ENCODE measurements around the gene RNH1. TPM values are rescaled to one million over a fixed set of nuclear protein-coding genes. Genes with fewer than 3 reads are reported as not detected.

Gene RNH1
- total RNA-seq, 2 experiments from 2014 or later = 127 to 134 TPM

DNA sequence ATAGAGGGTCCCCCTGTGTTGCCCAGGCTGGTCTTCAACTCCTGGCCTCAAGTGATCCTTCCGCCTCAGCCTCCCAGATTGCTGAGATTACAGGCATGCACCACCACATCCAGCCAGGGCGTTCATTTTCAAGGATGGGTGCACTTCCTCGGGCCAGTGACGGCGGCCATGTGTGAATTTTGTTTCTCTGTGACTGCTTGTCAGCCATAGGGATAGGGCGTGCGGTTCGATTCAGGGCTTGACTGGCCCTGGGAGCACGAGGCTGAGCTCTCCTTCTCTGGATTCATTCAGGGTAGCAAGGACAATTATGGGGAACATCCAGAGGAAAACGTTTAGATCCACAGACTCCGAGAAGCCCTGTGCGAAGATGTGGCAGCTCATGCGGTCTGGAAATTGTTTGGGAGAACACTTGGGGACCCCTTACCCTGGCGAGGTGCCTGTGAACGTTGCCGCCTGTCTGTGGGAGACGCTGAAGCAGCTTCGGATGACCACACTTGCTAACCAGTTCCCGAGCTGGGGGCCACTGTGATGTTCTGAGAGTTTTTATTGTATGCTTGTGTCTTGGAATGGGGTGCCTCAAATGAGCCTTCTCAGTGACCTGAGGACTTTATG is 54.0 kb downstream of the RNH1 start:
- H3K36me3 Mint-ChIP-seq = peaks cover 1% of the 10 kb centered on the region
- DNase-seq = no peak
- peaks cover 46% of the 10 kb centered on the region for H3K4me1 Mint-ChIP-seq (ENCODE audit: low read depth)
- H3K27ac Mint-ChIP-seq = no peak overlapping the region
- H3K9me3 Mint-ChIP-seq = no peaks in the 10 kb centered on the region
- no peak overlapping the region for H3K4me3 Mint-ChIP-seq
- ChIA-PET POLR2A (no interaction called here), CTCF (no interaction called here)
- intact Hi-C loops (cut with micrococcal nuclease) = no loop called here
- no peaks in the 10 kb centered on the region for H3K27me3 Mint-ChIP-seq

DNA sequence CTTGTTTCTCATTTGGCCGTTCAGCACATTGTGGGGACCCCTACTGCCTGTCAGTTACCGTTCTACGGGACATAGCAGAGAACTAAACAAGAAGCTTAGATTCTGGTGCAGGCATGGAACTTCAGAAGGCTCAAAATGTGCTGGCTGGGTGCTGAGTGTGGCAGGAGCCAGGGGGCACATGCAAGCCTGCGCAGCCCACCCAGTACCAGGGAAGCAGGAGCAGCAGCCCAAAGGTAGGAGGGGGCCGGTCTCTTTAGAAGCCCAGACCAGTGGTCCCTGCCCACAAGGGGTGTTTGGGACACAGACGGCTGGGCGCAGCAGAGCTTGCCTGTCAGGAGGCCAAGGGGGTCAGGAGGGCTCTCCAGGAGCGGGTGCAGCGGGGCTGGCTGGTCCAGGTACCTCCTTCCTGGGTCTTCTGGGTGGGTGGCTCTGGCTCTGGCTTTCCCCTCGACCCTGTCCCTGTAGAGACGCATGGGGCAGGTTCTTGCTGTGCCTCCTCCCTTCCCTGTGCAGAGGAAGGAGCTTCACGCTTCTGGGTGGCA is 54.8 kb downstream of the RNH1 start:
- Mint-ChIP-seq H3K4me3 (no peak overlapping the region), H3K4me1 (ENCODE audit: low read depth) (peaks cover 39% of the 10 kb centered on the region)
- CTCF ChIA-PET = no interaction called here

DNA sequence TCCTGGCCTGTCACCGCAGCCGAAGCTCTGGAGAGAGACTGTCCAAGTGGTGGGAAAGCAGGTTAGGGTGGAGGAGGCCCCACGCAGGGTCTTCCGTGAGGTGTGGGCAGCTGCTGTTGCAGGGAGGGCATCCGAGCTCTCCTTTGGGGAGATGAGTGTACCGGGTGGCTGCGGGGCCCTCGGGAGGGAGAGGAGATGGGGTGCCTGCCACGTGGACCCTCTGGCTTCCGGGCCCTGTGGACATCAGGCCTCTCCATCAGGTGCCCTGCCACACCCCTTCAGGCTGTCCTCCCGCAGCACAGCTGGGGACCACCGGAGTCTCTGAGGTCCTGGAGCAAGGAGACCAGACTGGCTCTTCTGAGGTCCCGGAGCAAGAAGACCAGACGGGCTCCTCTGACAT is 55.3 kb downstream of the RNH1 start:
- POLR2A ChIA-PET = no interaction called here
- Mint-ChIP-seq H3K4me3 (peak overlapping the region; percentile 87), H3K9me3 (no peaks in the 10 kb centered on the region), H3K27ac (no peak overlapping the region), H3K27me3 (no peaks in the 10 kb centered on the region), H3K36me3 (peaks cover 1% of the 10 kb centered on the region), H3K4me1 (ENCODE audit: low read depth) (peaks cover 33% of the 10 kb centered on the region)
- intact Hi-C loops (cut with micrococcal nuclease) = loop anchor here (2.0 kb wide), 1 partner anchor 245 kb away; the partner anchor contains the start of genes BET1L and RIC8A
- DNase-seq = no peak
- CTCF ChIA-PET = interaction anchor here (0.8 to 5.0 kb wide), 4 partner anchors 45 to 201 kb away, joined by 3 to 49 read pairs (median 6); no protein-coding TSS in a partner anchor

More for the DNA sequence above, 54.8 kb downstream of the RNH1 start:
- Mint-ChIP-seq H3K27ac (no peak overlapping the region), H3K36me3 (peaks cover 1% of the 10 kb centered on the region), H3K27me3 (no peaks in the 10 kb centered on the region), H3K9me3 (no peaks in the 10 kb centered on the region)
- POLR2A ChIA-PET = no interaction called here
- no peak for DNase-seq
- intact Hi-C loops (cut with micrococcal nuclease) = no loop called here

DNA sequence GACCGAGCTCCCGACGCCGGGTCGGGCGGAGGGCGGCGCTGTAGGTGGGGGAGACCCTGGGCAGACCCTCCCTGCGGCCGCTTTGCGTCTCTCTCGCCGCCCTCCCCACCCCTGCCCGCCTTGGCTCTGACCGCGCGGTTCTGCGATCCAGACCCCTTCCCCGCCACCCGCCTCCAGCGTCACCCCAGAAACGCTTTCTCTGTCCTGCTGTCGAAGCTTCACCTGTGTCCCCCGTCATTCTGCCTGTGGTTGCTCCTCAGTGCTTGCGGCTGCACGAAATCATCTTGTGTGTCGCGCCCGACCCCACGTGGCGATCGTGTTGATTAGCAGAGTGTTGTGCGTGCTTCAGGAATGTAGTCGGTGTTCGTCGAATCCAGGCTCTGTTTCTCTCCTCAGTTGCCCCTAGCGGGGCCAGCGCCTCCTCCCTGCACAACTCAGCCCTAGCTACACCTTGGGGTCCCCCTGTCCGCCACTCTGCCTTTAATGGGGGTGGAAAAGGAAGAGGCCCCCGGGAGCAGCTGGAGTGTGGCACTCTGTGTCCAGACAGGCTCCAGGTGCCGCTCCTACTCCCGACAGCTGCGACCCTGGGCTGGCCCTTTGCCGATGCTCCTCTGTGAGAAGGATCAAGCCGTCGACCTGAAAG is 56.1 kb downstream of the RNH1 start:
- Mint-ChIP-seq H3K4me1 (ENCODE audit: low read depth) (peaks cover 26% of the 10 kb centered on the region), H3K27ac (peak overlapping the region; percentile 81), H3K4me3 (peak overlapping the region; percentile 87), H3K27me3 (no peaks in the 10 kb centered on the region), H3K9me3 (no peaks in the 10 kb centered on the region), H3K36me3 (peaks cover 1% of the 10 kb centered on the region)
- POLR2A ChIA-PET = interaction anchor here (0.6 to 3.4 kb wide), 2 partner anchors 44 to 145 kb away, joined by 3 to 15 read pairs; no protein-coding TSS in a partner anchor
- peak; percentile 80 for DNase-seq
- intact Hi-C loops (cut with micrococcal nuclease) = loop anchor here (2.0 kb wide), 1 partner anchor 244 kb away; the partner anchor contains the start of genes BET1L and RIC8A
- CTCF ChIA-PET = interaction anchor here (0.6 to 5.0 kb wide), 10 partner anchors 34 to 483 kb away, joined by 3 to 49 read pairs (median 3); no protein-coding TSS in a partner anchor

DNA sequence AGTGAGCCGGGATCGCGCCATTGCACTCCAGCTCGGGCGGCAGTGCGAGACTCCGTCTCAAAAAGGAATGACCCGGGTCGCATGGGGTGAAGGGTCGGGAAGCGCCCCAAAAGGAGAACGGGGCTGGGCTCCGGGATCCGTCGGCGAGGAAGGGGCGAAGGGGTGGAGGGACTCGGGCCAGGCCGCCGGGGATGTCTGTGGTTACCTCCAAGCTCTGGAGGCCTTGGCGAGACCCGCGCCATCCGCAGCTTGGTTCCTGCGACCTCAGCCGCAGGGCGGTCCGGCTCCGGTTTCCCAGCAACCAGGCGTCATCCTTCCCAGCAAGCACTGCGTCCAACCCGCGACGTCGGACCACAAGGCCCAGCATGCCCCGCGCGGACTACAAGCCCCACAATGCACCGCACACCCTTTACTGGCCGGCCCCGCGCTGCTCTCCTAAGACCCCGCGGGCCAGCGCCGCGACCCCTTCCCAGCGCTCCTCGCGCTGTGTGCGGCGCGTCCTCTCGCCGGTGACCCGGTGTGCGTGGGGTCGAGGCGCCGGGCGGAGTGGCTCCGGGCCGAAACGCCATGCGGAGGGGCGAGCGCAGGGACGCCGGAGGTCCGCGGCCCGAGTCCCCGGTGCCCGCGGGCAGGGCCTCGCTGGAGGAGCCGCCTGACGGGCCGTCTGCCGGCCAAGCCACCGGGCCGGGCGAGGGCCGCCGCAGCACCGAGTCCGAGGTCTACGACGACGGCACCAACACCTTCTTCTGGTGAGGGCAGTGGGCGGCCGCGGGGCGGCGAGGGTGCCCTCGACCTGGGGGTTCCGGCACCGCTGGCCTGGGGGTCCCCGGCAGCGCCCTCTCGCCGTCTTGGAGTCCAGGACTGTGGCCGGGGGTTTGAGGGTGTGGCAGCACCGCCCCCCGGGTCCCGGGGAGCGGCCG is 56.9 kb downstream of the RNH1 start, which contains the start of gene PTDSS2:
Gene PTDSS2, plus strand, starts transcription at position 391 of the 920 bp plus-strand sequence. Its CDS starts 177 bp downstream, at position 568.
- CTCF ChIA-PET = interaction anchor here (0.6 to 5.0 kb wide), 14 partner anchors 33 to 199 kb away, joined by 3 to 49 read pairs (median 4); partner anchors contain the start of genes RNH1 and SIGIRR
- no peaks in the 10 kb centered on the region for H3K36me3 Mint-ChIP-seq

DNA sequence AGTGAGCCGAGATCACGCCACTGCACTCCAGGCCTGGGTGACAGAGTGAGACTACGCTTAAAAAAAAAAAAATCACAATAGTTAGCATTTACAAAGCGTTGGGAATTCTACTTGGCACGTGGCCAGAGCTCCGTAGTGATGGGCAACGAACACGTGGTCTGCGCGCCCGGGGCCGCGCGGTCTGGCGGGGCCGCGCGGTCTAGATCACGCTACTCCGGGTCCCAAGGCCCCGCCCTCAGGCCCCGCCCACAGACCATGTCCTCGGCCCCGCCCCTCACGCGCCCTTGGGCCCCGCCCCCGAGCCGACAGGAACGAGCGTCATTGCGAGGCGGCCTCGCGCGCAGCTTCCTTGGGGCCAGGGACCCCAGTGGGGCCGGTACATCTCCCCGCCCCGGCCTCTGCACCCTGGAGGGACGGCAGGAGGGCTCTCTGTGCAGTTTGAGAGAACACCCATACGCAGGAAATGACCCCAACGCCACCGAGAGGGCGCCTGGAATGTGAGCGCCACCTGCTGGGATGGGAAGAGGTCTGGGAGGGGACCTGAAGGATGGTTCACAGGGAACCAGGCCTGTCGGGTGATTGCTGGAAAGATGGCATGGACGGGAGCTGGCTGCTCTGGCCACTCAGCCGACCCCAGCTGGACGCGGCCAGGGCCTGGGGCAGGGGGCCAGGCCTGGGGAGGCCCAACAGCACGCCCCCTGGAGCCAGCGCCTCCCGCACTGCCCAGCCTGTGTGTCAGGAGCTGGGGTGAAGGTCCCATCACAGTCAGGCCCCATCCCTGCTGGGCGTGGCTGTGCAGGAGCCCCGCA is 58.9 kb downstream of the RNH1 start:
- POLR2A ChIA-PET = interaction anchor here (0.8 to 3.5 kb wide), 10 partner anchors 8 to 241 kb away, joined by 3 to 22 read pairs (median 5); partner anchors contain the start of genes BET1L, RIC8A, RNH1 and SIGIRR
- Mint-ChIP-seq H3K9me3 (no peaks in the 10 kb centered on the region), H3K27ac (peak overlapping the region; percentile 95), H3K27me3 (peaks cover 2% of the 10 kb centered on the region), H3K36me3 (no peaks in the 10 kb centered on the region), H3K4me1 (ENCODE audit: low read depth) (peaks cover 21% of the 10 kb centered on the region), H3K4me3 (peak overlapping the region; percentile 90)
- CTCF ChIA-PET = interaction anchor here (0.6 to 5.0 kb wide), 22 partner anchors 8 to 265 kb away, joined by 3 to 49 read pairs (median 4); partner anchors contain the start of gene RNH1
- intact Hi-C loops (cut with micrococcal nuclease) = loop anchor here (1.0 to 5.0 kb wide), 4 partner anchors 31 to 141 kb away; partner anchors contain the start of genes IFITM2 and RNH1
- peak; percentile 97 for DNase-seq

More for the DNA sequence above, 56.9 kb downstream of the RNH1 start, which contains the start of gene PTDSS2:
- H3K4me1 Mint-ChIP-seq (ENCODE audit: low read depth) = peaks cover 23% of the 10 kb centered on the region
- H3K9me3 Mint-ChIP-seq = no peaks in the 10 kb centered on the region
- no peaks in the 10 kb centered on the region for H3K27me3 Mint-ChIP-seq
- H3K4me3 Mint-ChIP-seq = peak within 1 kb of the TSS; percentile 90
- DNase-seq = peak; percentile 97
- POLR2A ChIA-PET = interaction anchor here (0.6 to 3.5 kb wide), 9 partner anchors 10 to 243 kb away, joined by 3 to 22 read pairs (median 4); partner anchors contain the start of genes BET1L, RIC8A and RNH1
- H3K27ac Mint-ChIP-seq = peak within 1 kb of the TSS; percentile 95
- intact Hi-C loops (cut with micrococcal nuclease) = loop anchor here (2.0 to 5.0 kb wide), 4 partner anchors 33 to 243 kb away; partner anchors contain the start of genes BET1L, IFITM2 and RIC8A

DNA sequence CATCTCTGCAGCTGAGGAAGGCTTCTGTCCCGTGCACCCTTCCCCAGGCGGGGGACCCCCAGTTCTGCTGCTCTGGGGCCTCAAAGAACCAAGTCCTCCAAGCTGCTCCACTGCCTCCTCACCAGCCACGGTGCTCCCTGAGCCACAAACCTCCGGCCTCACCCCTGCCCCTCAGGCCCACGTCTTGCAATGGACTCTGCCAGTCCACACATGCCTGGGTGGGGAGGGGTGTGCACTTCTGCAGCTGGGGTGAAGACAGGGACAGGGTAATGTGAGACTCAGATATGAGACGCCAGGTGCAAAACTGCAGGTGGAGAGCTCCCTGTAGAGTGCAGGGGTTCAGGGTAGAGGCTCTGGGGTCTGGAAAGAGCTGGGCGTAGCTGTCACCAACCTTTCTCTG is 60.2 kb downstream of the RNH1 start:
- peaks cover 2% of the 10 kb centered on the region for H3K27me3 Mint-ChIP-seq
- no peak for DNase-seq
- ChIA-PET CTCF (interaction anchor here (1.0 to 5.0 kb wide), 4 partner anchors 40 to 196 kb away, joined by 4 to 49 read pairs (median 12); no protein-coding TSS in a partner anchor), POLR2A (interaction anchor here (1.1 to 3.5 kb wide), 4 partner anchors 10 to 91 kb away, joined by 4 to 22 read pairs (median 10); partner anchors contain the start of gene RNH1)
- intact Hi-C loops (cut with micrococcal nuclease) = loop anchor here (5.0 kb wide), 1 partner anchor 140 kb away; the partner anchor contains the start of gene IFITM2
- no peaks in the 10 kb centered on the region for H3K9me3 Mint-ChIP-seq
- H3K4me3 Mint-ChIP-seq = peak overlapping the region; percentile 18
- no peaks in the 10 kb centered on the region for H3K36me3 Mint-ChIP-seq
- H3K4me1 Mint-ChIP-seq (ENCODE audit: low read depth) = peaks cover 23% of the 10 kb centered on the region
- no peak overlapping the region for H3K27ac Mint-ChIP-seq

DNA sequence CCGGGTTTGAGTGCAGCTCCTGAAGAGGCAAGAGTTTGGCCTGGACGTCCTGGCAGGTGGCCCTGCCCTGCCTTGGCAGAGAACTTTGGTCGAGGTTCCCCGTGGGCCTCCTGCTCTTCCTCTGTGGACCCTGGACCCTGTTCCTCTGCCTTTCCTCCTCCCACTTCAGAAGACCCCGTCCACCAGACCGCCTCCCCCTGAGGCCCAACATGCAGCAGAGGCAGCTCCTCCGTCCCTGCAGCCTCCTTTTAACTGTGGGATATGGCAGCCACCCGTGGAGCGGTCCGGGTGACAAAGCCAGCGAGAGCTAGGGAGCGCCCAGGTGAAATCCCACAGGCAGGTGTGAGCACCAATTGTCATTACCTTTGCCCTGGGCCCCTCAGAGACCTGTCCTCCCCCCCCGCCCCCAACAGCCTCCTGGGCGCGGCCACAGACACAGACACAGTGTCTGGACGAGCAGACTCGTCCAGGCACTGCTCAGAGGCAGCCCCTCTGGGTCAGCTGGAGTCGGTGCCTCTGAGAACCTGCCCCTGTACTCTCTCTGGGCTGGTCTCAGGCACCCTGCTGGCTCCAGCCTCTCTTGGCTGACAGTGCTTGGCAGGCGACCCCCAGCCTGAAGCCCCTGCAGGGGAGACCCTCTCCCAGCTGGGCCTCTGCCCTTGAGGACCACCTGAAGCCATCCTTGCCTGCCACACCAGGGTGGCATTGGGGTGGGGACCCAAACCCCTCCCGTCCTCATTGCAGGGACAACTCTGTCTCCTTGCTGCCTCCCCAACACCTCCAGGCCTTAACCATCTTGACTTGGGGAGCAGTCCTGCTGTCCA is 61.1 kb downstream of the RNH1 start:
- Mint-ChIP-seq H3K27ac (no peak overlapping the region), H3K27me3 (peaks cover 2% of the 10 kb centered on the region), H3K4me3 (no peak overlapping the region), H3K4me1 (ENCODE audit: low read depth) (peaks cover 18% of the 10 kb centered on the region), H3K9me3 (no peaks in the 10 kb centered on the region), H3K36me3 (no peaks in the 10 kb centered on the region)
- intact Hi-C loops (cut with micrococcal nuclease) = loop anchor here (5.0 kb wide), 1 partner anchor 139 kb away; the partner anchor contains the start of gene IFITM2
- ChIA-PET CTCF (no interaction called here), POLR2A (no interaction called here)
- DNase-seq = no peak

All from activated CD4-positive, alpha-beta memory T cell treated with anti-CD3 and anti-CD28 coated beads for 36 hours (primary cell).